ENCODE results near the gene ZNF423.

GRCh38 chr16:49603956-49604355 lies 252.0 kb downstream of the ZNF423 start:
- TF ChIP-seq CTCF (IDR thresholded peaks at IDR 0.05) (no peak), POLR2A (IDR thresholded peaks at IDR 0.05) (no peak)

Data from right lobe of liver (tissue), 4 donors.